Adipose tissue (tissue), 3 donors: ENCODE measurements around the gene ACY1. TPM values are rescaled to one million over a fixed set of nuclear protein-coding genes. Genes with fewer than 3 reads are reported as not detected.

Source experiments
- H3K27ac ChIP-seq: one replicate; pipeline ENCODE4 v1.5.1; 2013; ENCODE audit warnings: low read depth, low read length
- WGBS, 3 donors: extraction: QIAGEN DNeasy Blood & Tissue Kit; methylation state at CpG; one replicate each; pipeline ENCODE4 v1.1.7; 2013; 5-methylcytosine and 5-hydroxymethylcytosine counted together
- polyA plus RNA-seq, 3 donors: library from polyadenylated mRNA; stranded (reverse); fragments of 200-250 nt; gene quantifications; one replicate each; pipeline ENCODE4 v1.2.3, GENCODE V29; 2013
- donor health status: healthy with polysubstance abuse.
- donor health status: Bipolar disorder and iron deficiency.
- donor health status: healthy.

The ACY1 gene
- polyA plus RNA-seq, 3 donors, result 22.6 to 73.7 (median 46.8) TPM

DNA sequence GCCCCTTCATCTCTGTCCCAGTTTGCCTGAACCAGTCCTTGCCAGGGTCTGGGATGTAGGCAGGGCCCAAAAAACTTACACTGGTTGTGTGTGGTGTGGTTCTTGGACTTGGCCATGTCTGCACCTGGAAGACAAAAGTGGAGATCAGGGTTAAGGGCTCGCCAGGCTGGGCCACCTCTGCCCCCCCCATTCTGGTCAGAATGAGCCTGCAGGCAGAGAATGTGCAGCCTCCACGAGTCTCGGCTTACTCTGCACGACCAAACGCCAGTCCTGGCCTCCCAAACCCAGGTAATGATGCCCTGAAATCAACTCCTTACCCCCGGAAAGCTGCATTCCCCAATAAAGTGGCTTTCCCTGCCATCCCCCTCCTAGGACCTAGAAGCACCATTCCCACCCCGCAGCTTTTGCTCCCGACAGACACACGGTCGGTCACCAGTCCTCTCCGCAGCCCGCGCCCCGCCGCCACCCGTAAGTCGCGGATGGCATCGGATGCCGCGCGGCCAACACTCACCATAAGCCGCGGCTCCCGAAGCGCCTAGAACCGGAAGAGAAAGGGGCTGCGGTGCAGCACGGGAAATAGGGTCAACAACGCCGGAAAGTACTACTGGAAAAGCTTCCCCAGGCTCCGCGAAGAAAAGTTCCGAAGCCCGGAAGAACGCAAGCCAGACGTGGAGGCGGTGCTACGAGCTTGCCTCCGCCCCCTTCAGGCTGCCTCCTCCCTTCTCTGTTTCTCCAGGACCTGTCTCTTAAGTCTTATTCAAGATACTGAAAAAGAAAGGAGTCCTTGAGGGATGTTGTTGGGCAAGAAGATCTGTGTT is 12.2 kb downstream of the ACY1 start, which contains the start of gene RPL29:
Gene RPL29, minus strand, starts transcription at position 550 of the 818 bp plus-strand sequence. Its CDS starts 434 bp downstream, at position 116.
- H3K27ac ChIP-seq, result no peak within 1 kb of the TSS
- 0% methylated on average over 39 to 40 of the region's 40 CpGs for WGBS, 3 donors

- WGBS, 3 donors, result 52 to 60% (median 57%) methylated on average over 2 of the region's 2 CpGs
- no peak overlapping the region for H3K27ac ChIP-seq
Observed at GRCh38 chr3:51997172-51997571, 13.8 kb downstream of the ACY1 start.

GRCh38 chr3:51997935-51998596 is 14.7 kb downstream of the ACY1 start:
- 36 to 66% (median 63%) methylated on average over 7 of the region's 7 CpGs for WGBS, 3 donors
- no peak overlapping the region for H3K27ac ChIP-seq

GRCh38 chr3:51998774-51999173 is 15.4 kb downstream of the ACY1 start:
- WGBS, 3 donors, result 71 to 82% (median 79%) methylated on average over 7 of the region's 7 CpGs
- no peak overlapping the region for H3K27ac ChIP-seq

GRCh38 chr3:51999846-52000245 is 16.5 kb downstream of the ACY1 start:
- WGBS, 3 donors, result 71 to 86% (median 79%) methylated on average over 2 of the region's 2 CpGs
- H3K27ac ChIP-seq, result no peak overlapping the region

DNA sequence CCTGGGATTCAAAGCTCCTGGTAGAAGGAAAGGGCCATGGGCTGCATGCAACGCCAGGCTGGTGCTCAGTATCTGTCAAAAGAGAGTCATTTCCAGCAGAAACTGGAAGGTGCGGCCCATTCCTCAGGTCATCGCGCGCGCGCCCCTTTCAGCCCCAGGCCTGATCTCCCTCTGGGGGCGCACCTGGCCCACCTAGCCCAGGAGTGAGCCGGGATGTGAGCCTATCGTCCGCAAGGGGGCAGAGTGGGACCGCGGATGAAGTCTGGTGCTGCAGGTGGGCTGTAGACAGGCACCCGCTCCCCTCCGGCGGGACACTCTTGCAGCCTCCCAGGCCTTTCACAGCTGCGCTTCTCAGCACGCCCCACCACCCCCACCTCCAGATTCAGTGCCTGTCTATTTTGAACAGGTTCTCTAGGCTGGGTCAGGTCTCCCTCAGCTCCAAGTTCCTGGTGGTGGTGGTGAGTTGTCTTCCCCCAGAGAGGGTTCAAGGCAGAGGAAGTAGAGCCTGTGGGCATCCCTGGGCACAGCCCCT is 18.2 kb downstream of the ACY1 start:
- H3K27ac ChIP-seq, result no peak overlapping the region
- 2 to 3% (median 2%) methylated on average over 18 of the region's 18 CpGs for WGBS, 3 donors

- H3K27ac ChIP-seq, result no peak overlapping the region
- WGBS, 3 donors, result 73 to 78% (median 75%) methylated on average over 6 of the region's 6 CpGs
Observed at GRCh38 chr3:52002748-52003147, 19.4 kb downstream of the ACY1 start.

GRCh38 chr3:52004163-52004787 is 20.9 kb downstream of the ACY1 start:
- no peak overlapping the region for H3K27ac ChIP-seq
- WGBS, 3 donors, result 60 to 69% (median 64%) methylated on average over 16 of the region's 16 CpGs

DNA sequence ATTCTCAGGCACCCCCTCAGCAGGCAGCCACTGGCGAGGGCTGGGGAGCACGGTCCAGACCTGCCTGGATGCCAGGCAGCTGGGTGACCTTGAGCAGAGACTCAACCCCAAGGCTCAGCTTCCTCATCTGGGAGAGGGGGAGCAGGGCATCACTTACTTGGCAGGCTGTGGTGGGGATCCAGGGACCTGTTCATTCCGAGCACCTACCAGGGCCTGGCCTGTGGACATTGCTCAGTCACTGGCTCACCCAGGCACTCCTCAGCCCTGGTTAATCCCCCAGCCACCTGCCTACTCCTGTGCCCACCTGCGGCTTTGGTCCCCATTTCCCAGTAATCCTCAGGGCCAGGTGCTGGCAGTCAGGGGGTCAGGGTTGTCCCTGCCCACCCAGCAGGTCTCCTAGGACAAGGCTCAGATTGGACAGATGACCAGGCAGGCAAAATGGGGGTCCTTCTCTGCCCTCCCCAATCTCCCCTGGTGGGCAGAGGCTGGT is 21.6 kb downstream of the ACY1 start:
- H3K27ac ChIP-seq, result no peak overlapping the region

GRCh38 chr3:52005571-52005986 is 22.2 kb downstream of the ACY1 start:
- H3K27ac ChIP-seq, result no peak overlapping the region
- 7 to 10% (median 9%) methylated on average over 15 of the region's 15 CpGs for WGBS, 3 donors

More for the DNA sequence above, 21.6 kb downstream of the ACY1 start:
- 81 to 89% (median 89%) methylated on average over 4 of the region's 4 CpGs for WGBS, 3 donors

DNA sequence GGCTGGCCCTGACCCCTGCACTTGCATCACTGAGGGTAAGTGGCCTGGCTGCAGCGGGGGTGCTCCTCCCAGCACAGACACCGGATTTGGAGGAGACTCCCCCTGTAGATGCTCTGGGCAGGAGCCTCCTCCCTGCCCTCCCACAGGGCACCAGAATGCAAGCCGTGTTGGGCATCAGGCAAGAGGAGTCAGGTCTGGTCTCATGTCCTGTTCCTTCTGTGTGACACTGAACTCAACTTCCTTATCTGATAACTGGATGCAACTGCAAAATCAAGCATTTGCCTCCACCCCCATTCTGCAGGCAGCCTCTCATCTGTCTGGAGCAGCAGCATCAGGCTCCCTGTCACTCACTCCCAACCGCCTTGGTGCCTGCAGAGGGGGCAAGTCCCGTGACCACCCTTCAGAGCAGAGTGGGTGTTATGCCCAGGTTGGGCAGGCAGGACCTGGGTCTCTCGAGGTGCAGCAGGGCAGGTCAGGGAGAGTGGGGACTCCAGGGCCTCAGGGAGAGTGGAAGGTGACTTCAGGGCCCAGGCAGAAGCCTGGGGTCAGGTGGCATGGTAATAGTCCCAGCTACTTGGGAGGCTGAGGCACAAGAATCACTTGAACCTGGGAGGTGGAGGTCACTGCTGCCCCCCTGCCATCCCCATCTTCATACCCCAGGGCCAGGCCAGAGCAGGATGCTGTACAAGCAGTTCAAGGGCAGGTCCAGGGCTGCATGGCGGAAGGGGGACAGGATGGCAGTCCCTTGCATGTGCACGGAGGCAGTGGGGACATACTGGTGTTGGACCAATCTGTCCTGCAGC is 22.9 kb downstream of the ACY1 start:
- no peak overlapping the region for H3K27ac ChIP-seq
- 41 to 56% (median 50%) methylated on average over 8 of the region's 8 CpGs for WGBS, 3 donors

DNA sequence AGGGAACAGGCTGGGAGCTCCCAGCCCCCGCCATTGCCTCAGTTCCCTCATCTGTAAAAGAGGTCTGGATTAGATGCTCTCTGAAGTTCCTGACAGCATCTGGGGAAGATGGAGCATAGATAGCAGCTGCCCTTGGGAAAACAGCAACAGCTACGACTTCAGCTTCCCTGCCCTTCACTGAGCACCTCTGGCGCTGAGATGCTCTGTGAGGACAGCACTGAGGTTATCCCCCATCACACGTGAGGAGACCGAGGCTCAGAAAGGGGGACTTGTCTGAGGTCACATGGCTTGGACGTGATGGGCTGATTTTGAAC is 23.4 kb downstream of the ACY1 start:
- 78 to 85% (median 83%) methylated on average over 6 of the region's 6 CpGs for WGBS, 3 donors
- H3K27ac ChIP-seq, result no peak overlapping the region

- no peak overlapping the region for H3K27ac ChIP-seq
- 35 to 75% (median 61%) methylated on average over 4 of the region's 4 CpGs for WGBS, 3 donors
Observed at GRCh38 chr3:52007291-52007690, 24.0 kb downstream of the ACY1 start.

DNA sequence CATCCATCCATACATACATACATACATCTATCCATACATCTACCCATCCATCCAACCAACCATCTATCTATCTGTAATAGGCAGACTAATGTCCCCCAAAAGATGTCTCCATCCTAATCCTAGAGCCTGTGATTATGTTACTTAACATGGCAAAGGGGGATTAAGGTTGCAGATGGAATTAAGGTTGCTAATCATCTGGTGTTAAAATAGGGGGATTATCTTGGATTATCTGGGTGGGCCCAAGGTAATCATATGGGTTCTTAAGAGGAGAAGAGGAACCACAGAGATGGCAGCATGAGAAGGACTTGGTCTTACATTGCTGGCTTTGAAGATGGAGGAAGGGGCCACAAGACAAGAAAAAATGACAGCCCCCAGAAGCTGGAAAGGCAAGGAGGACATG is 27.1 kb downstream of the ACY1 start:
- no peak overlapping the region for H3K27ac ChIP-seq

DNA sequence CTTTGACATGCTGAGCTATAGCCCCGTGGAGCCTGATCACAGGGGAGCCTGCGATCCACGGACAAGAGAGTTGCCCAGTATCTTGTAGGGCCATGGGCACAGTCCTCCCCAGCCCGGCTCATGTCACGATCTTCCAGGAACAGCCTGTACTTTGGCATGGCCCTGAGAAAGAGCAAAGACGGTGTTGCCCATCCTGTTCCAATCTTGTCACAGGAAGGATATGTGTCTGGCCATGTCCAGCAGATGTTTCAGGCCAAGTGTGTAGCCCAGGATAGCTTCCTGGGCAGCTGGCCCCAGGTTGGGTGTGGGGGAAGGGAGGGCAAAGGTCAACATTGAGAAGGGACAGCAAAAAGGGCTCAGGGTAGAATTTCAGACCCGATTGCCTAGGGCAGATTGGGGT is 29.4 kb downstream of the ACY1 start:
- no peak overlapping the region for H3K27ac ChIP-seq
- WGBS, 3 donors, result 54 to 70% (median 69%) methylated on average over 7 of the region's 7 CpGs

GRCh38 chr3:52013802-52014598 is 30.7 kb downstream of the ACY1 start:
- WGBS, 3 donors, result 77 to 91% (median 88%) methylated on average over 6 of the region's 6 CpGs
- no peak overlapping the region for H3K27ac ChIP-seq

GRCh38 chr3:52014613-52015012 is 31.3 kb downstream of the ACY1 start:
- WGBS, 3 donors, result 79 to 83% (median 80%) methylated on average over 8 of the region's 8 CpGs

More at GRCh38 chr3:52014613-52015012, 31.3 kb downstream of the ACY1 start:
- H3K27ac ChIP-seq, result no peak overlapping the region
